SK-N-SH treated with all-trans-retinoic acid at 6 μM for 48 hours (cell line): Measurements from ENCODE around the gene C20orf173.

Experiments
- ARNTL ChIP-seq: fragments of 450-650 bp; formaldehyde crosslinking; IDR thresholded peaks from 2 replicates; pipeline ENCODE4 v1.5.0; 2020; ENCODE audit warnings: low read depth, mild to moderate bottlenecking, moderate library complexity, borderline replicate concordance
- BACH2 ChIP-seq: fragments of 250-450 bp; sonication (Bioruptor Pico); IDR thresholded peaks from 2 replicates; pipeline ENCODE4 v1.9.0; 2021; ENCODE audit warnings: mild to moderate bottlenecking, borderline replicate concordance
- RARB ChIP-seq: fragments of 250-450 bp; sonication (Bioruptor Pico); IDR thresholded peaks from 2 replicates; pipeline ENCODE4 v1.8.0; 2021; ENCODE audit warnings: mild to moderate bottlenecking, moderate library complexity
- ZNF8 ChIP-seq: fragments of 450-650 bp; formaldehyde crosslinking; IDR thresholded peaks from 2 replicates; pipeline ENCODE4 v1.5.0; 2020; ENCODE audit warnings: mild to moderate bottlenecking, moderate library complexity
- TF ChIP-seq, protein P1 (sequence below): fragments of 250-450 bp; sonication (Bioruptor Pico); IDR thresholded peaks from 2 replicates; pipeline ENCODE4 v1.5.1; 2020; ENCODE audit warnings: low read depth, mild to moderate bottlenecking, moderate library complexity

DNA sequence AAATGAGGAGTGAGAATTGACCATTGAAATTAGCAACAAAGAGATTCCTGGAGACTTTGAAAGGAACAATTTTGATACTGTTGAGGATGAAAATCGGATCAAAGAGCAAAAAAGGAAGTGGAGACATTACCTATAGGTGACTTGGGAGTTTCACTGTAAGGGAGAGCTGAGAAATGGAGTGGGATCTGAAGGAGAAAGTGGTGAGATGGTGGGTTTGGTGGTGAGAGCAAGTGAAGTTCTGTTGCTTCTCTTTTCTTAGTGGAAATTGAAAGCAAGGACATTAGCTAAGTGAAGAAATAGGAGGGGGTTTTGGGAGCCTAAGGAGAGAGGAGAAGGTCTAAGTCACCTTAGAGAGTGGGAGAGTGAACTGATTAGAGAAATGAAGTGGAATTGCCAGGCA lies 16.7 kb upstream of the C20orf173 start:
- TF ChIP-seq, protein P1, sequence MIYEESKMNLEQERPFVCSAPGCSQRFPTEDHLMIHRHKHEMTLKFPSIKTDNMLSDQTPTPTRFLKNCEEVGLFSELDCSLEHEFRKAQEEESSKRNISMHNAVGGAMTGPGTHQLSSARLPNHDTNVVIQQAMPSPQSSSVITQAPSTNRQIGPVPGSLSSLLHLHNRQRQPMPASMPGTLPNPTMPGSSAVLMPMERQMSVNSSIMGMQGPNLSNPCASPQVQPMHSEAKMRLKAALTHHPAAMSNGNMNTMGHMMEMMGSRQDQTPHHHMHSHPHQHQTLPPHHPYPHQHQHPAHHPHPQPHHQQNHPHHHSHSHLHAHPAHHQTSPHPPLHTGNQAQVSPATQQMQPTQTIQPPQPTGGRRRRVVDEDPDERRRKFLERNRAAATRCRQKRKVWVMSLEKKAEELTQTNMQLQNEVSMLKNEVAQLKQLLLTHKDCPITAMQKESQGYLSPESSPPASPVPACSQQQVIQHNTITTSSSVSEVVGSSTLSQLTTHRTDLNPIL (CRISPR knock-in tag): no peak
- TF ChIP-seq ZNF8 (CRISPR knock-in tag): no peak
- TF ChIP-seq RARB (CRISPR knock-in tag): no peak
- TF ChIP-seq BACH2: no peak
- no peak for TF ChIP-seq ARNTL
